Muscle of leg (tissue), 9 donors: ENCODE measurements around the gene ESPN. TPM values are rescaled to one million over a fixed set of nuclear protein-coding genes. Genes with fewer than 3 reads are reported as not detected.

Experiments
- polyA plus RNA-seq, 8 donors: library from polyadenylated mRNA; unstranded; fragments of 120-200 nt; gene quantifications; one replicate each; pipeline versions ENCODE4 v1.2.1 to v1.2.3, GENCODE V29; 2013; ENCODE audit warnings: inconsistent platforms in 1 of 8, low replicate concordance in 1 of 8; ENCODE audit not compliant: insufficient read length in 8 of 8, insufficient read depth in 1 of 8
- total RNA-seq: library from RNA; stranded (reverse); fragments of 120-200 nt; gene quantifications from one replicate; pipeline ENCODE4 v1.2.4, GENCODE V29; 2013

The ESPN gene
- total and polyA plus RNA-seq, 9 donors = 0.22 to 14.3 (median 1.7) TPM

Other genes with a start within 250 kb of the ESPN start
- gene CHD5, start 244.5 kb upstream of the ESPN start, total RNA-seq = 0.09 TPM
- gene CHD5, start 244.5 kb upstream of the ESPN start, polyA plus RNA-seq = under 1 TPM; 0.11 to 0.26 (median 0.19) TPM
- gene RPL22, start 225.2 kb upstream of the ESPN start, total RNA-seq = 581 TPM
- gene RPL22, start 225.2 kb upstream of the ESPN start, polyA plus RNA-seq = 100 to 1,000 TPM; 487 to 828 (median 601) TPM
- gene RNF207, start 218.7 kb upstream of the ESPN start, total RNA-seq = 16.4 TPM
- 10 to 100 TPM; 13.4 to 41.6 (median 24.0) TPM for gene RNF207, start 218.7 kb upstream of the ESPN start, polyA plus RNA-seq
- gene ICMT, start 188.8 kb upstream of the ESPN start, total RNA-seq = 38.6 TPM
- 10 to 100 TPM; 33.1 to 47.8 (median 40.2) TPM for gene ICMT, start 188.8 kb upstream of the ESPN start, polyA plus RNA-seq
- not detected for gene HES3, start 180.6 kb upstream of the ESPN start, total RNA-seq
- not detected for gene HES3, start 180.6 kb upstream of the ESPN start, polyA plus RNA-seq
- 9.8 TPM for gene GPR153, start 163.7 kb upstream of the ESPN start, total RNA-seq
- 10 to 100 TPM; 15.7 to 22.1 (median 17.7) TPM for gene GPR153, start 163.7 kb upstream of the ESPN start, polyA plus RNA-seq
- 7.5 TPM for gene ACOT7, start 31.0 kb upstream of the ESPN start, total RNA-seq
- gene ACOT7, start 31.0 kb upstream of the ESPN start, polyA plus RNA-seq = 10 to 100 TPM; 17.2 to 24.0 (median 20.6) TPM
- not detected for gene HES2, start 4.9 kb upstream of the ESPN start, total RNA-seq
- under 1 TPM in 5 of 8 donors, not detected in 3; 0.06 to 0.62 (median 0.10) TPM for gene HES2, start 4.9 kb upstream of the ESPN start, polyA plus RNA-seq
- gene TNFRSF25, start 41.4 kb downstream of the ESPN start, total RNA-seq = 10.3 TPM
- gene TNFRSF25, start 41.4 kb downstream of the ESPN start, polyA plus RNA-seq = 10 to 100 TPM in 5 of 8 donors, 1 to 10 TPM in 3; 5.3 to 18.3 (median 11.3) TPM
- gene PLEKHG5, start 66.9 kb downstream of the ESPN start, total RNA-seq = 12.1 TPM
- gene PLEKHG5, start 66.9 kb downstream of the ESPN start, polyA plus RNA-seq = 10 to 100 TPM in 5 of 8 donors, 1 to 10 TPM in 3; 7.6 to 14.5 (median 11.6) TPM
- gene NOL9, start 129.7 kb downstream of the ESPN start, total RNA-seq = 16.6 TPM
- gene NOL9, start 129.7 kb downstream of the ESPN start, polyA plus RNA-seq = 10 to 100 TPM in 7 of 8 donors, 1 to 10 TPM in 1; 10.0 to 19.1 (median 12.9) TPM
- gene TAS1R1, start 130.5 kb downstream of the ESPN start, total RNA-seq = 2.7 TPM
- gene TAS1R1, start 130.5 kb downstream of the ESPN start, polyA plus RNA-seq = 1 to 10 TPM; 3.2 to 9.7 (median 6.3) TPM
- 21.2 TPM for gene ZBTB48, start 155.2 kb downstream of the ESPN start, total RNA-seq
- 10 to 100 TPM; 14.5 to 26.5 (median 19.7) TPM for gene ZBTB48, start 155.2 kb downstream of the ESPN start, polyA plus RNA-seq
- 27.7 TPM for gene KLHL21, start 178.1 kb downstream of the ESPN start, total RNA-seq
- 10 to 100 TPM; 30.2 to 49.3 (median 39.1) TPM for gene KLHL21, start 178.1 kb downstream of the ESPN start, polyA plus RNA-seq
- 11.6 TPM for gene PHF13, start 189.0 kb downstream of the ESPN start, total RNA-seq
- 10 to 100 TPM; 18.9 to 24.2 (median 22.1) TPM for gene PHF13, start 189.0 kb downstream of the ESPN start, polyA plus RNA-seq
- gene THAP3, start 200.1 kb downstream of the ESPN start, total RNA-seq = 27.1 TPM
- 10 to 100 TPM; 16.7 to 22.0 (median 18.0) TPM for gene THAP3, start 200.1 kb downstream of the ESPN start, polyA plus RNA-seq